NK-92 (cell line): ENCODE data around the gene DHFR2.
"Not testable (repeated sequence)": the region's sequence is repeated elsewhere in the genome, so short reads cannot be mapped to it uniquely, and the experiment has no call there.

Source experiments
- DNase-seq: peaks from one replicate; lab custom pipeline; 2025; ENCODE audit not compliant: unreplicated experiment; lab: John Stamatoyannopoulos, UW

DHFR2 gene

GRCh38 chr3:94065819-94066480 lies 3.2 kb upstream of the DHFR2 start:
- no peak for DNase-seq

DNA sequence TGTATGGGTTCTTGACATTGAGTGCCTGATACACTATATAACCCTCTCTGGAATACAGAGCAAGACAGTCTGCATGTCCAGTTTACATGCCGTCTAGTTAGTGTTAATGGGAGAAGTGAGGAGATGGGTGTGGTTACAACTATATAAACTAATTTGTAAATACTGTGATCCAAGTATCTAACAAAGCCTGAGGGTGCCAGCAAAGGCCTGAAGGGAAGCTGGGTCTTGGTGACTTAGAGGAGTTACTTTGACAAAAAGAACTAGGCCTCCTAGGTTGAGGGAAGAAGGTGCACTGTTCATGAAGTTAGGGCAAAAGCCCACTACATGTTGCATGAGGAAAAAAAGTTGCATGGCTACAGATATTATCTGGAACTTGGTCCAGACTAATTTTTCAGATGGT lies 2.4 kb upstream of the DHFR2 start:
- DNase-seq, result no peak

GRCh38 chr3:94064243-94064860 lies 1.6 kb upstream of the DHFR2 start:
- DNase-seq, result no peak

GRCh38 chr3:94063496-94064119 lies 892 bp upstream of the DHFR2 start:
- no peak for DNase-seq

DNA sequence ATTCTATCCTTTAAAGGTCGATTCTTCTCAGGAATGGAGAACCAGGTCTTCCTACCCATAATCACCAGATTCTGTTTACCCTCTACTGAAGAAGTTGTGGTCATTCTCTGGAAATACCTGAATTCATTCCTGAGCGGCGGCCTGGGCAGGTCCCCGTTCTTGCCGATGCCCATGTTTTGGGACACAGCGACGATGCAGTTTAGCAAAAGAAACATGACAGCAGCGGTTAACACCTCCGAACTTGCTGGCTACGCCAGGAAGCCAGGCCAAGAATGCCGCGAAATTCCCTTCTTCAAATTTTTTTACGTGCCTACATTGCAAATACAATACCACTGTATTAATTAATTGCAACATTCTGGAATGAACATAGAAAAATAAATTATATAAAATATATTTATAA lies 1.4 kb downstream of the DHFR2 start:
- no peak for DNase-seq

- DNase-seq, result no peak
Observed at GRCh38 chr3:94050546-94050945, 12.2 kb downstream of the DHFR2 start.

- no peak for DNase-seq
Observed at GRCh38 chr3:94049267-94049666, 13.4 kb downstream of the DHFR2 start.

DNA sequence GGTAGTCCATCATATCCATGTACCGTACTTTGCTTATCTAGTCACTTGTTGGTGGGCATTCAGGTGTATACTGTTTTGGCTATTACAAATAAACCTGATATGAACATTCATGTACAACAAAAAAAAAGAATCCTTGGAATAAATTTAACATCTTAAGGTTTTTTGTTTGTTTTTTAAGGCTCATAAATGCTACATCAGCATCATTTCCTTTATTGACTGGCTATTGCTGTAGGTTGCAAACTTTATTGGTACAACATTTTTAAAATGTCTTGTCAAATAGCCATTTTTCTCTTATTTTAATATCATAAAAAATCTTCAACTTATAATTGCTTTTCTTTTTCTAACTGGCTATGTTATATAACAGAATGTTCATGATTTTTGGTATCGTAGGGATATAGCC lies 16.2 kb downstream of the DHFR2 start:
- DNase-seq, result no peak

DNA sequence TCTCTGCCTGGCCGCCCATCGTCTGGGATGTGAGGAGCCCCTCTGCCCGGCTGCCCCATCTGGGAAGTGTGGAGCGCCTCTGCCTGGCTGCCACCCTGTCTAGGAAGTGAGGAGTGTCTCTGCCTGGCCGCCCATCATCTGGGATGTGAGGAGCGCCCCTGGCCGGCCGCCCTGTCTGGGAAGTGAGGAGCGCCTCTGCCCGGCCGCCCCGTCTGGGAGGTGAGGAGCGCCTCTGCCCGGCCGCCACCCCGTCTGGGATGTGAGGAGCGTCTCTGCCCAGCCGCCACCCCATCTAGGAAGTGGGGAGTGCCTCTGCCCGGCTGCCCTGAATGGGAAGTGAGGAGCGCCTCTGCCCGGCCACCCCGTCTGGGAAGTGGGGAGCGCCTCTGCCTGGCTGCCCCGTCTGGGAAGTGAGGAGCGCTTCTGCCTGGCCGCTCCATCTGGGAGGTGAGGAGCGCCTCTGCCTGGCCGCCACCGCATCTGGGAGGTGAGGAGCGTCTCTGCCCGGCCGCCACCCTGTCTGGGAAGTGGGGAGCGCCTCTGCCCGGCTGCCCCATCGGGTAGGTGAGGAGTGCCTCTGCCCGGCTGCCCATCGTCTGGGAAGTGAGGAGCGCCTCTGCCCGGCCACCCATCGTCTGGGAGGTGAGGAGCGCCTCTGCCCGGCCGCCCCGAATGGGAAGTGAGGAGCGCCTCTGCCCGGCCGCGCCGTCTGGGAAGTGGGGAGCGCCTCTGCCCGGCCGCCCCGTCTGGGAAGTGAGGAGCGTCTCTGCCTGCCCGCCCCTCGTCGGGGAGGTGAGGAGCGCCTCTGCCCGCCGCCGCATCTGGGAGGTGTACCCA lies 18.4 kb downstream of the DHFR2 start:
- not testable (repeated sequence) for DNase-seq

GRCh38 chr3:94043285-94043684 lies 19.4 kb downstream of the DHFR2 start:
- no peak for DNase-seq

- DNase-seq, result no peak
Observed at GRCh38 chr3:94036909-94037507, 25.7 kb downstream of the DHFR2 start.

DNA sequence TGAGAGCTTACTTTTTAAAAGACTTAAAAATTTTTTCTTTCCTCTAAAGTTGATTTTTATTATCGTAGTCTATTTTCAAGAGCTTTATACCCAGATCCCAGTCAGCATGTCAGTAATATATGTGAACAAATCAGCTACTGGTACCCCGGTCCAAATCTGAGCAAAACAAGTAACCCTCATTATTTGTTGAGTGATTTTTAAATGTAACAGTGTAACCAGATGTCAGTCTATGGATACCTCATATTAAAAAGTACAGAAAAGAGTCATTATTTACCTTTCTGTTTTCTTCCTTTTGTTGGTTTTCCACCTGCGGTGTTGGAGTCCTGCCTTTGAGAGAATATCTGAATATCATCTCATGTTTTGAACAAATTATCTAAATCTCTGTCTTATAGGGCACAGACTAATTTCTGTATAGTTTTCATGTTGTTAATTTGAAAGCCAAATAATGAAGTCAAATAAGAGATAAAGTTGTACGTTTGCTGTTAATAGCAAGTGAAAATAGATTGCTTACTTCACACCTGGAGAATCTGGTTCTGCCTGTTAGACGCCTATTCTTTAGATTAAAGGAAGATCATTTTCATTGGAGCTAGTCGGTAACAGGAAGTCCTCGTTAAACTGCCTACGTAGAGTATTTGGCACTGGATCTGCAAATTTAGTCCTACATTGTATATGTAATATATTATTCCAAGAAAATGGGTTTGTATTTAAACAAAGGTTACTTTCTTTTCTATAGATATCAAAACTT lies 34.5 kb downstream of the DHFR2 start, which contains the start of gene STX19:
STX19 (minus strand) TSS at position 505 of the 745 bp plus-strand sequence. CDS start 13,328 bp downstream, outside the sequence.
- DNase-seq, result no peak

GRCh38 chr3:94026623-94027022 lies 36.1 kb downstream of the DHFR2 start:
- no peak for DNase-seq

DNA sequence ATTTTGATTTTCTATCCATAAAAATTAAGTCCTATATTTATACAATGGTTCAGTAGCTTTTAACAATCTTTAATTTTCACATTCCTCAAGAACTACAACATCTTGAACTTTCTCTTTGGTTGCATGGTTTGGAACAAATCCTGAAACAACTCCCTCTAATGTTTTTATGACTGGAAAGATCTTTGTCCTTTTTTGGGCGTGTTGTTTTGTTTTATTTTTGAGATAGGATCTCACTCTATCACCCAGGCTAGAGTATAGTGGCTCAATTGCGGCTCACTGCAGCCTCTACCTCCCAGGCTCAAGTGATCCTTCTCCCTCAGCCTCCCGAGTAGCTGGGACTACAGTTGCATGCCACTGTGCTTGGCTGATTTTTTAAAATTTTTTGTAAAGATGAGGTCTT lies 38.3 kb downstream of the DHFR2 start:
- no peak for DNase-seq

GRCh38 chr3:94020293-94020692 lies 42.4 kb downstream of the DHFR2 start:
- DNase-seq, result no peak

GRCh38 chr3:94019659-94020058 lies 43.1 kb downstream of the DHFR2 start:
- no peak for DNase-seq

GRCh38 chr3:94015025-94015424 lies 47.7 kb downstream of the DHFR2 start:
- no peak for DNase-seq

GRCh38 chr3:94012185-94012584 lies 50.5 kb downstream of the DHFR2 start:
- no peak for DNase-seq

DNA sequence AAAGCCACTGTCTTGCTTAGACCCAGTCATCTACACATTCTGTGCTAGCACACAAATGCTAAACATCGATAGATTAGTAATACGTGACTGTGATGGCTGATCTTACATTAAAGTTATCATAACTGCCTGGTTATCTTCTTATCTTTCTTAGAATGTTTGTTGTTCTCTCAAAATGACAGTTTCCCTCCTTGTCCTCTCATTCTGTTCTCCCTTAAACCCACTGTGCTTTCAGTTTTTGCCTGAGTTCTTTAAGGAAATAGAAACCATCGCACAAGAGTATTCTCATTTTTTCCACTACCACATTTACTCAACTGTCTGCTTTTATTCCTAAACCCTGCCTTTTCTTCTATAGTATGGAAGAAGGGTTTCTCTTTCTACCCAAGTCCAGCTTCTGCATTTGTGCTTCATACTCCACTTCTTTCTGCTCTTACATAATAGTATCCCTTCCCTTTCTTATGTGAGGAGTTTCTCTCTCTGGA lies 51.4 kb downstream of the DHFR2 start:
- DNase-seq, result no peak

DNA sequence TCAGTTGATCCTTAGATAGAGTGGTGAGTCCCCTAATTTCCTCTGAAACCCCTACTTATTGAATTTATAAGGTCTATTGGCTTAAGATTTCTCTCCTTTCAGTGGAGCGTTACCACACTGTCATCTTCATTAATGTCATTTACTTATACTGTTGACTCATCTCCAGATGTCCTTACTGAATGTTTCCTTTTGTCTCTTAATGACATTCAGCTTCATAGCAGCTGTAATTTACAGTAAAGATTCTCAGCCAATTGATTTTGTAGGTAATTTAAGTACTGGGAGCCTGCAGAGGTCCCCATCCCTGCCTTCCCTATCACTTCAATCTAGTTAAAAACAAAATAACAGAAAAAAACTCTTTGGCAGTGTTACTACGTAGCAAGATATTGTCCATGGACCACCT lies 53.1 kb downstream of the DHFR2 start:
- no peak for DNase-seq
